Glomerular endothelial cell (primary cell): ENCODE data around the gene ZBTB45. TPM values are rescaled to one million over a fixed set of nuclear protein-coding genes. Genes with fewer than 3 reads are reported as not detected.
"Not testable (repeated sequence)": the region's sequence is repeated elsewhere in the genome, so short reads cannot be mapped to it uniquely, and the experiment has no call there.

Source experiments
- DNase-seq: peaks from one replicate; pipeline ENCODE4 v3.0.0-alpha.2; 2011; ENCODE audit warnings: low read depth, low spot score; ENCODE audit errors: extremely low read depth
- total RNA-seq: library from RNA; depleted of rRNA; stranded (reverse); fragments of >200 nt; gene quantifications from 2 replicates; pipeline ENCODE4 v1.2.3, GENCODE V29; 2015

Gene ZBTB45
- total RNA-seq, 1 donor from 2014 or later = 16.7 TPM

GRCh38 chr19:58542641-58543372, 23.2 kb upstream of the ZBTB45 start:
- not testable (repeated sequence) for DNase-seq

- not testable (repeated sequence) for DNase-seq
Observed at GRCh38 chr19:58539169-58539559, 19.6 kb upstream of the ZBTB45 start.

- no peak for DNase-seq
Observed at GRCh38 chr19:58538257-58539168, 18.9 kb upstream of the ZBTB45 start.

GRCh38 chr19:58536852-58537798, 17.5 kb upstream of the ZBTB45 start:
- DNase-seq = no peak

- no peak for DNase-seq
Observed at GRCh38 chr19:58535857-58536256, 16.2 kb upstream of the ZBTB45 start.

GRCh38 chr19:58531034-58531840, 11.6 kb upstream of the ZBTB45 start:
- no peak for DNase-seq

GRCh38 chr19:58529405-58529804, 9.8 kb upstream of the ZBTB45 start:
- no peak for DNase-seq

GRCh38 chr19:58522709-58523108, 3.1 kb upstream of the ZBTB45 start:
- DNase-seq = no peak

- no peak for DNase-seq
Observed at GRCh38 chr19:58521651-58522050, 2.0 kb upstream of the ZBTB45 start.

GRCh38 chr19:58520257-58520599, 618 bp upstream of the ZBTB45 start:
- DNase-seq = no peak

GRCh38 chr19:58519087-58519354, 589 bp downstream of the ZBTB45 start:
- DNase-seq = no peak

- no peak for DNase-seq
Observed at GRCh38 chr19:58518256-58519086, 1.1 kb downstream of the ZBTB45 start.

- DNase-seq = no peak
Observed at GRCh38 chr19:58516964-58517833, 2.4 kb downstream of the ZBTB45 start.

GRCh38 chr19:58516246-58516836, 3.3 kb downstream of the ZBTB45 start:
- no peak for DNase-seq

GRCh38 chr19:58515259-58515658, 4.4 kb downstream of the ZBTB45 start:
- no peak for DNase-seq

- no peak for DNase-seq
Observed at GRCh38 chr19:58514564-58515022, 5.0 kb downstream of the ZBTB45 start.

- no peak for DNase-seq
Observed at GRCh38 chr19:58513694-58514563, 5.7 kb downstream of the ZBTB45 start.
